OCI-M2 (cell line): ENCODE measurements around the gene FBH1.

Experiments used
- DNase-seq: peaks from one replicate; lab custom pipeline; 2025; ENCODE audit not compliant: unreplicated experiment; lab: John Stamatoyannopoulos, UW

The FBH1 gene

GRCh38 chr10:5975641-5976473 lies 85.8 kb downstream of the FBH1 start:
- no peak for DNase-seq

- no peak for DNase-seq
These were observed 86.7 kb downstream of the FBH1 start for GRCh38 chr10:5976512-5977470.

- DNase-seq = peak; percentile 3
These were observed 87.6 kb downstream of the FBH1 start, which contains the start of gene IL15RA for GRCh38 chr10:5977471-5978229. Gene IL15RA (minus strand): TSS chr10:5977543. CDS start chr10:5977492, 51 bp downstream.

- DNase-seq = no peak
These were observed 88.1 kb downstream of the FBH1 start for GRCh38 chr10:5978230-5978489.

GRCh38 chr10:5981529-5981928 lies 91.5 kb downstream of the FBH1 start:
- no peak for DNase-seq

- DNase-seq = no peak
These were observed 93.7 kb downstream of the FBH1 start for GRCh38 chr10:5983774-5984173.

- no peak for DNase-seq
These were observed 95.0 kb downstream of the FBH1 start for GRCh38 chr10:5985029-5985428.
